Activated B cell treated with CpG ODN at 0.5 μM for 24 hours (primary cell): Measurements from ENCODE around the gene PLCH1. TPM values are rescaled to one million over a fixed set of nuclear protein-coding genes. Genes with fewer than 3 reads are reported as not detected.

Source experiments
- ATAC-seq: fragments of 200-7000 bp; cut with Tn5 transposase; one replicate; pipeline ENCODE4 v1.10.0; 2021; ENCODE audit warnings: low read depth, mild to moderate bottlenecking, moderate library complexity
- CTCF ChIA-PET: fragments of 350-600 bp; sonication (Branson Sonifier 250); formaldehyde crosslinking; loops from one replicate; lab custom pipeline; 2021; ENCODE audit warnings: antibody characterized with exemption; lab: Charles Lee
- POLR2A ChIA-PET: fragments of 350-600 bp; sonication (Branson Sonifier 250); formaldehyde crosslinking; loops from one replicate; lab custom pipeline; 2021; ENCODE audit warnings: antibody characterized with exemption; lab: Charles Lee
- DNase-seq: peaks from one replicate; pipeline ENCODE4 v3.0.0; 2022
- H3K27ac Mint-ChIP-seq: one replicate; pipeline ENCODE4 v1.8.0; 2020; ENCODE audit warnings: mixed read lengths
- H3K27me3 Mint-ChIP-seq: one replicate; pipeline ENCODE4 v1.8.0; 2021; ENCODE audit warnings: mixed read lengths
- H3K36me3 Mint-ChIP-seq: one replicate; pipeline ENCODE4 v1.8.0; 2021; ENCODE audit warnings: low read depth, mixed read lengths
- H3K4me1 Mint-ChIP-seq: one replicate; pipeline ENCODE4 v1.8.0; 2021; ENCODE audit warnings: mixed read lengths
- H3K4me3 Mint-ChIP-seq: one replicate; pipeline ENCODE4 v1.8.0; 2020; ENCODE audit warnings: mild to moderate bottlenecking, mixed read lengths
- H3K9me3 Mint-ChIP-seq: one replicate; pipeline ENCODE4 v1.8.0; 2020; ENCODE audit warnings: mixed read lengths
- CTCF ChIP-seq: fragments of 200-600 bp; IDR thresholded peaks from one replicate; pipeline ENCODE4 v1.8.0; 2022; ENCODE audit warnings: antibody characterized with exemption, mild to moderate bottlenecking
- intact Hi-C: fragments of 100-400 bp; cut with micrococcal nuclease; formaldehyde crosslinking; loops from one replicate; pipeline ENCODE4 v1.15.1; 2024
- total RNA-seq: library from RNA; stranded (reverse); gene quantifications from 2 replicates; pipeline ENCODE4 v1.2.3, GENCODE V29; 2022

Gene PLCH1
- total RNA-seq, 1 donor from 2014 or later: 0.27 TPM

GRCh38 chr3:155604967-155605366 is 139.9 kb downstream of the PLCH1 start:
- H3K27me3 Mint-ChIP-seq: peaks cover 5% of the 10 kb centered on the region
- no peaks in the 10 kb centered on the region for H3K4me1 Mint-ChIP-seq
- ATAC-seq (no peak), DNase-seq (no peak)
- CTCF ChIA-PET: no interaction called here
- intact Hi-C loops: no loop called here
- H3K27ac Mint-ChIP-seq: no peak overlapping the region
- POLR2A ChIA-PET: no interaction called here
- no peaks in the 10 kb centered on the region for H3K36me3 Mint-ChIP-seq
- H3K9me3 Mint-ChIP-seq: peaks cover 12% of the 10 kb centered on the region
- no peak overlapping the region for H3K4me3 Mint-ChIP-seq
- TF ChIP-seq CTCF: no peak

- no peak for TF ChIP-seq CTCF
- Mint-ChIP-seq H3K4me3 (no peak overlapping the region), H3K27ac (no peak overlapping the region), H3K4me1 (no peaks in the 10 kb centered on the region), H3K9me3 (peaks cover 4% of the 10 kb centered on the region), H3K36me3 (no peaks in the 10 kb centered on the region), H3K27me3 (peaks cover 3% of the 10 kb centered on the region)
- DNase-seq (no peak), ATAC-seq (no peak)
- intact Hi-C loops: no loop called here
- ChIA-PET CTCF (no interaction called here), POLR2A (no interaction called here)
These were observed 140.7 kb downstream of the PLCH1 start for GRCh38 chr3:155604126-155604525.

GRCh38 chr3:155603302-155603701 is 141.6 kb downstream of the PLCH1 start:
- Mint-ChIP-seq H3K4me3 (no peak overlapping the region), H3K9me3 (no peaks in the 10 kb centered on the region), H3K27ac (no peak overlapping the region), H3K36me3 (no peaks in the 10 kb centered on the region), H3K4me1 (no peaks in the 10 kb centered on the region), H3K27me3 (peaks cover 3% of the 10 kb centered on the region)
- no peak for DNase-seq
- no peak for TF ChIP-seq CTCF
- intact Hi-C loops: no loop called here
- ChIA-PET POLR2A (no interaction called here), CTCF (no interaction called here)
- ATAC-seq: no peak

- H3K4me3 Mint-ChIP-seq: no peak overlapping the region
- CTCF ChIA-PET: no interaction called here
- ATAC-seq (no peak), DNase-seq (no peak)
- POLR2A ChIA-PET: no interaction called here
- H3K9me3 Mint-ChIP-seq: no peaks in the 10 kb centered on the region
- H3K4me1 Mint-ChIP-seq: no peaks in the 10 kb centered on the region
- H3K36me3 Mint-ChIP-seq: no peaks in the 10 kb centered on the region
- intact Hi-C loops: no loop called here
- TF ChIP-seq CTCF: no peak
- no peak overlapping the region for H3K27ac Mint-ChIP-seq
- H3K27me3 Mint-ChIP-seq: peaks cover 5% of the 10 kb centered on the region
These were observed 142.6 kb downstream of the PLCH1 start for GRCh38 chr3:155602307-155602706.

GRCh38 chr3:155598671-155599070 is 146.2 kb downstream of the PLCH1 start:
- no peaks in the 10 kb centered on the region for H3K9me3 Mint-ChIP-seq
- DNase-seq: no peak
- no peaks in the 10 kb centered on the region for H3K36me3 Mint-ChIP-seq

More at GRCh38 chr3:155598671-155599070, 146.2 kb downstream of the PLCH1 start:
- intact Hi-C loops: no loop called here
- Mint-ChIP-seq H3K4me1 (no peaks in the 10 kb centered on the region), H3K27me3 (peaks cover 2% of the 10 kb centered on the region), H3K4me3 (no peak overlapping the region), H3K27ac (no peak overlapping the region)
- ChIA-PET POLR2A (no interaction called here), CTCF (no interaction called here)
- TF ChIP-seq CTCF: no peak
- no peak for ATAC-seq
